ENCODE results near the gene PEA15.

PEA15 gene

GRCh38 chr1:160177667-160178066, 27.5 kb upstream of the PEA15 start:
- H3K4me3 ChIP-seq (ENCODE audit: low read length), result no peak overlapping the region
- no peak for DNase-seq (ENCODE audit: low read depth)
- TF ChIP-seq, protein P1, sequence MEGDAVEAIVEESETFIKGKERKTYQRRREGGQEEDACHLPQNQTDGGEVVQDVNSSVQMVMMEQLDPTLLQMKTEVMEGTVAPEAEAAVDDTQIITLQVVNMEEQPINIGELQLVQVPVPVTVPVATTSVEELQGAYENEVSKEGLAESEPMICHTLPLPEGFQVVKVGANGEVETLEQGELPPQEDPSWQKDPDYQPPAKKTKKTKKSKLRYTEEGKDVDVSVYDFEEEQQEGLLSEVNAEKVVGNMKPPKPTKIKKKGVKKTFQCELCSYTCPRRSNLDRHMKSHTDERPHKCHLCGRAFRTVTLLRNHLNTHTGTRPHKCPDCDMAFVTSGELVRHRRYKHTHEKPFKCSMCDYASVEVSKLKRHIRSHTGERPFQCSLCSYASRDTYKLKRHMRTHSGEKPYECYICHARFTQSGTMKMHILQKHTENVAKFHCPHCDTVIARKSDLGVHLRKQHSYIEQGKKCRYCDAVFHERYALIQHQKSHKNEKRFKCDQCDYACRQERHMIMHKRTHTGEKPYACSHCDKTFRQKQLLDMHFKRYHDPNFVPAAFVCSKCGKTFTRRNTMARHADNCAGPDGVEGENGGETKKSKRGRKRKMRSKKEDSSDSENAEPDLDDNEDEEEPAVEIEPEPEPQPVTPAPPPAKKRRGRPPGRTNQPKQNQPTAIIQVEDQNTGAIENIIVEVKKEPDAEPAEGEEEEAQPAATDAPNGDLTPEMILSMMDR (conservative IDR thresholded peaks at IDR 0.05; ENCODE audit: low read depth, low read length), result no peak

DNA sequence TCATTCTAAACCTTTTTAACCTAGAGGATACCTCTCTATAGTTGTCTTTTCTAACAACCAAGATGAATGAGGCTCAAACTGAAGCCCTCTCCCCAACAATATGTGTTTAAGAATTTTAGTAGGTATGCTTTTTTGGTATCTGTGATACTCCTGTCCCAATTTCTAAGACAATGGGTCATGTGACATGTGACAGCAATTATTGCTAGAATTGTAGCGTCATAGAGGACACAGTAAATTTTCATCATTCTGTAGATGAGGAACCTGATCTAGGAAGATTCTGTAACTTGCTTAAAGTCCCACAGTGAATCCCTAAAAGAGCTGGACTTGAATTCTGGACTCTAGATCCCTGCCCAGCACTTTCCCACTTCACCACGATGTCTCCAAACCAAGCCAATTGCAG, 26.5 kb upstream of the PEA15 start:
- H3K4me3 ChIP-seq (ENCODE audit: low read length), result no peak overlapping the region
- no peak for DNase-seq (ENCODE audit: low read depth)
- TF ChIP-seq, protein P1 (conservative IDR thresholded peaks at IDR 0.05; ENCODE audit: low read depth, low read length), result no peak

DNA sequence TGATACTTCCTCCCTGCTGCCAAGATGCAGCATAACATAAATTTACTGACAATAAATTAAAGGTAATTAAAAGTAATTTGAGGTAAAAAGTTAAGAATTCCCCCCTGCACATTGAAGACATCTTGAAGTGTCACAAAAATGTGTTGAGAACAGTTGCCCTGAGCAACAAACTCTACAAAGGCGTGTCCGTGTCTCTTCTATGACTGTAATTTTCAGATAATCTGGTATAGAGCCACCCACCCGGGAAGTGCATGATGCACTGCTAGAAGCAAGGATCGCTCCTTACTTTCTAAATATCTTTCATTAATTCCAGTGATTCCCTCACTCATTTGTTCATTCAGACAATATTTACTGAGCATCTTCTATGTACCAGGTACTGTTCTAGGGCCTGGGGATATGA, 25.8 kb upstream of the PEA15 start:
- H3K4me3 ChIP-seq (ENCODE audit: low read length), result no peak overlapping the region
- no peak for DNase-seq (ENCODE audit: low read depth)
- TF ChIP-seq, protein P1 (conservative IDR thresholded peaks at IDR 0.05; ENCODE audit: low read depth, low read length), result no peak

- H3K4me3 ChIP-seq (ENCODE audit: low read length), result no peak overlapping the region
- no peak for DNase-seq (ENCODE audit: low read depth)
- TF ChIP-seq, protein P1 (conservative IDR thresholded peaks at IDR 0.05; ENCODE audit: low read depth, low read length), result no peak
These were observed 18.9 kb upstream of the PEA15 start for GRCh38 chr1:160186246-160186645.

GRCh38 chr1:160186729-160187128, 18.5 kb upstream of the PEA15 start:
- TF ChIP-seq, protein P1 (conservative IDR thresholded peaks at IDR 0.05; ENCODE audit: low read depth, low read length), result no peak
- DNase-seq (ENCODE audit: low read depth), result no peak
- H3K4me3 ChIP-seq (ENCODE audit: low read length), result no peak overlapping the region

DNA sequence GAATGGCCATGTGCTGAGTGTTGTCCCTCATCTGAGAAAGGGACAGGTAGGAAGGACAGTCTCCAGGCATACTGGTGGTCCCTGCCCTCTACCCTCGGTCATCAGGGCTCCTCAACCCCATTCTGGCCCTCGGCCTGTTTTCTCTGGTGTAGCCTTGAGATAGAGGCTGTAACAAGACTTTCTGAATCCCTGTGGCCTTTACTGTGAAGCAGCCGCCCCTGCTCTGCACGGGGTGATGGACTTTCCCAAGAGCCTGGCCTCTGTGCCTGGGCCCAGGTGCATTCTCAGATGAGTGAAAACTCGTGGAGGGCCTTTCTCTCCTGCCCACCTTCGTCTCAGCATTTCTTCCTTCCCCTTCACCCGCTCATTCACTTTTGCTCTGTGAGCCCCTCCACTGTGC, 17.8 kb upstream of the PEA15 start:
- DNase-seq (ENCODE audit: low read depth), result no peak
- TF ChIP-seq, protein P1 (conservative IDR thresholded peaks at IDR 0.05; ENCODE audit: low read depth, low read length), result no peak
- no peak overlapping the region for H3K4me3 ChIP-seq (ENCODE audit: low read length)

- TF ChIP-seq, protein P1 (conservative IDR thresholded peaks at IDR 0.05; ENCODE audit: low read depth, low read length), result no peak
- H3K4me3 ChIP-seq (ENCODE audit: low read length), result no peak overlapping the region
- no peak for DNase-seq (ENCODE audit: low read depth)
These were observed 16.8 kb upstream of the PEA15 start for GRCh38 chr1:160188341-160188740.

All from retinal pigment epithelial cell (primary cell).